Activated B cell treated with CpG ODN at 0.5 μM for 24 hours (primary cell): ENCODE data around the gene WWOX. TPM values are rescaled to one million over a fixed set of nuclear protein-coding genes. Genes with fewer than 3 reads are reported as not detected.

Experiments
- ATAC-seq: fragments of 200-7000 bp; cut with Tn5 transposase; one replicate; pipeline ENCODE4 v1.10.0; 2021; ENCODE audit warnings: low read depth, mild to moderate bottlenecking, moderate library complexity
- CTCF ChIA-PET: fragments of 350-600 bp; sonication (Branson Sonifier 250); formaldehyde crosslinking; loops from one replicate; lab custom pipeline; 2021; ENCODE audit warnings: antibody characterized with exemption; lab: Charles Lee
- POLR2A ChIA-PET: fragments of 350-600 bp; sonication (Branson Sonifier 250); formaldehyde crosslinking; loops from one replicate; lab custom pipeline; 2021; ENCODE audit warnings: antibody characterized with exemption; lab: Charles Lee
- DNase-seq: peaks from one replicate; pipeline ENCODE4 v3.0.0; 2022
- H3K27ac Mint-ChIP-seq: one replicate; pipeline ENCODE4 v1.8.0; 2020; ENCODE audit warnings: mixed read lengths
- H3K27me3 Mint-ChIP-seq: one replicate; pipeline ENCODE4 v1.8.0; 2021; ENCODE audit warnings: mixed read lengths
- H3K36me3 Mint-ChIP-seq: one replicate; pipeline ENCODE4 v1.8.0; 2021; ENCODE audit warnings: low read depth, mixed read lengths
- H3K4me1 Mint-ChIP-seq: one replicate; pipeline ENCODE4 v1.8.0; 2021; ENCODE audit warnings: mixed read lengths
- H3K4me3 Mint-ChIP-seq: one replicate; pipeline ENCODE4 v1.8.0; 2020; ENCODE audit warnings: mild to moderate bottlenecking, mixed read lengths
- H3K9me3 Mint-ChIP-seq: one replicate; pipeline ENCODE4 v1.8.0; 2020; ENCODE audit warnings: mixed read lengths
- intact Hi-C: fragments of 100-400 bp; cut with micrococcal nuclease; formaldehyde crosslinking; loops from one replicate; pipeline ENCODE4 v1.15.1; 2024
- total RNA-seq: library from RNA; stranded (reverse); gene quantifications from 2 replicates; pipeline ENCODE4 v1.2.3, GENCODE V29; 2022
- TF ChIP-seq, protein P1 (sequence below): fragments of 200-600 bp; IDR thresholded peaks from one replicate; pipeline ENCODE4 v1.8.0; 2022; ENCODE audit warnings: antibody characterized with exemption, mild to moderate bottlenecking

The WWOX gene
- total RNA-seq, 1 donor from 2014 or later: 22.6 TPM

DNA sequence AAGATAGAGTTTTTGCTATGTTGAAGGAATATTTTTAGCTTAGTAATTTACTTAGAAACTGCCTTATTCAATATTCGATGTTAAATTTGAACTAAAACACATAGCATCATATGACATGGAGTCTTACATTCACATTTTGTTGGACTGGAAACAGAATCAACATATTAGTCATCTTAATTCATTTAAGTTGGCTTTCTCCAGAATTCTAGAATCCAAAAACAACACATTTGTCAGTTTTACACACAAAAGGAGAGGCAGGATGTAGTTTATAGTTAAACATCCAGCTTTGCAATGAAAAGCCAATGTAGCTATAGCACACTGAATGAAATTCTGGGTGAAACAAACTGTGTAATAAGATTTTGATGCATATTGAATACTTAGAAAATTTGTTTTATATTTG, 43.3 kb downstream of the WWOX start:
- DNase-seq (no peak), ATAC-seq (no peak)
- Mint-ChIP-seq H3K9me3 (no peaks in the 10 kb centered on the region), H3K4me1 (peaks cover 12% of the 10 kb centered on the region), H3K4me3 (no peak overlapping the region), H3K36me3 (no peaks in the 10 kb centered on the region), H3K27ac (no peak overlapping the region), H3K27me3 (no peaks in the 10 kb centered on the region)
- intact Hi-C loops: no loop called here
- CTCF ChIA-PET: interaction anchor here (1.3 kb wide), 1 partner anchor 21 kb away, joined by 3 read pairs; no protein-coding TSS in a partner anchor
- POLR2A ChIA-PET: no interaction called here
- TF ChIP-seq, protein P1, sequence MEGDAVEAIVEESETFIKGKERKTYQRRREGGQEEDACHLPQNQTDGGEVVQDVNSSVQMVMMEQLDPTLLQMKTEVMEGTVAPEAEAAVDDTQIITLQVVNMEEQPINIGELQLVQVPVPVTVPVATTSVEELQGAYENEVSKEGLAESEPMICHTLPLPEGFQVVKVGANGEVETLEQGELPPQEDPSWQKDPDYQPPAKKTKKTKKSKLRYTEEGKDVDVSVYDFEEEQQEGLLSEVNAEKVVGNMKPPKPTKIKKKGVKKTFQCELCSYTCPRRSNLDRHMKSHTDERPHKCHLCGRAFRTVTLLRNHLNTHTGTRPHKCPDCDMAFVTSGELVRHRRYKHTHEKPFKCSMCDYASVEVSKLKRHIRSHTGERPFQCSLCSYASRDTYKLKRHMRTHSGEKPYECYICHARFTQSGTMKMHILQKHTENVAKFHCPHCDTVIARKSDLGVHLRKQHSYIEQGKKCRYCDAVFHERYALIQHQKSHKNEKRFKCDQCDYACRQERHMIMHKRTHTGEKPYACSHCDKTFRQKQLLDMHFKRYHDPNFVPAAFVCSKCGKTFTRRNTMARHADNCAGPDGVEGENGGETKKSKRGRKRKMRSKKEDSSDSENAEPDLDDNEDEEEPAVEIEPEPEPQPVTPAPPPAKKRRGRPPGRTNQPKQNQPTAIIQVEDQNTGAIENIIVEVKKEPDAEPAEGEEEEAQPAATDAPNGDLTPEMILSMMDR: no peak

DNA sequence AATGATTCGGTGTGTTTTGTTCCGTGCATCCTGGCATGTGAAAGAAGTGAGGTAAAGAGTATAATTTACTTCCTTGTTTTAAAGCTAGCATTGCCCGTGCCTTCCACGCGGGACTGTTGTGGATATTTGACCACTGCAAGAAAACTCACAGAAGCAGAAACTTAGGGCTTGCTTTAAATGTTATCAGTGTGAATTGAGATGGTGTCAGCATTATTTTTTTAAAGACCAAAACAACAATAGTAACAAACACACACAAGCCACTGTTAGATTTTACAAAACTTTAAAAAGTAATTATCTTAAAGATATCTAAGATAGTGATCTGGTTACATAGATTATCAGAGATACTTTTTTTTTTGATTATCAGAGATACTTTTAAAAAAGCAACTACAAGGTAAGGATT, 47.4 kb downstream of the WWOX start:
- Mint-ChIP-seq H3K36me3 (no peaks in the 10 kb centered on the region), H3K4me3 (no peak overlapping the region), H3K27ac (no peak overlapping the region), H3K9me3 (no peaks in the 10 kb centered on the region), H3K4me1 (no peaks in the 10 kb centered on the region), H3K27me3 (no peaks in the 10 kb centered on the region)
- POLR2A ChIA-PET: no interaction called here
- TF ChIP-seq, protein P1: no peak
- intact Hi-C loops: no loop called here
- CTCF ChIA-PET: no interaction called here
- ATAC-seq (no peak), DNase-seq (no peak)

DNA sequence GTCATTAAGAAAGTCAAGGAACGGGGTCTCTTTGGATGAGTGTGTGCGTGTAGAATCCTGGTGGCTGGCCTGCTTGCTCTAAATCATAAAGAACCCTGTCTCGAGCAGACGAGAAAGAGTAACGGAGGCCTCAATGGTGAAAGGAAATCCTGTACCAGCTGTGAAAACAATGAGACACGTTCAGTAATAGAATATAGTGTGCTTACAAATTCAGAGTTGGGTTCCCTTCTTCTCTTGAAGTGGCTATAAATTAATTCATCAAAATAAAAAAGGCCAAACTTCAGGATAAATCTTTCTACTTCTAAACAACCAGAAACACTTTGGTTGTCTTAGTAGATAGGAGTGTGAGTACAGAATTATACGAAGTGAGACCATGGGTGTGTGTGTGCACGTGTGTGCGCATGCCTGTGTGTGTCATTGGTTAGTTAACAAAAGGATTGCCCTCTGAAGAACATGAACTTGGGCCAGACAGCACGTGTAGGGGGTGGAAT, 48.5 kb downstream of the WWOX start:
- intact Hi-C loops: no loop called here
- POLR2A ChIA-PET: no interaction called here
- no peaks in the 10 kb centered on the region for H3K27me3 Mint-ChIP-seq

DNA sequence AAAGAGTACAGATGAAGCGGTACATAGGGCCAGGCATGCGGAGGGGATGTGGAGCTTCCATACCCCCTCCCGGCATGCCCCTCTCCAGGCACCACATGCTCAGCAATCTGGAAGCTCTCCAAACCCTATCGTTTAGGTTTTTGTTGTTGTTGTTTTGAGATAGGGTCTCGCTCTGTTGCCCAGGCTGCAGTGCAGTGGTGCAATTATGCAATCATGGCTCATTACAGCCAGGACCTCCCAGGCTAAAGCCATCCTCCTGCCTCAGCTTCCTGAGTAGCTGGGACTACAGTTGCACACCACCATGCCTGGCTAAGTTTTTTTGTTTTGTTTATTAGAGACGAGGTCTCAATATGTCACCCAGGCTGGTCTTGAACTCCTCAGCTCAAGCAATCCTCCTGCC, 50.8 kb downstream of the WWOX start:
- no peaks in the 10 kb centered on the region for H3K27me3 Mint-ChIP-seq
- CTCF ChIA-PET: no interaction called here
- TF ChIP-seq, protein P1: no peak
- POLR2A ChIA-PET: no interaction called here
- H3K36me3 Mint-ChIP-seq: no peaks in the 10 kb centered on the region
- no peak overlapping the region for H3K4me3 Mint-ChIP-seq
- ATAC-seq (no peak), DNase-seq (no peak)
- no peak overlapping the region for H3K27ac Mint-ChIP-seq
- no peaks in the 10 kb centered on the region for H3K9me3 Mint-ChIP-seq
- intact Hi-C loops: no loop called here
- no peaks in the 10 kb centered on the region for H3K4me1 Mint-ChIP-seq

More for the DNA sequence above, 48.5 kb downstream of the WWOX start:
- no peaks in the 10 kb centered on the region for H3K9me3 Mint-ChIP-seq
- no peak overlapping the region for H3K4me3 Mint-ChIP-seq
- ATAC-seq (no peak), DNase-seq (no peak)
- no peak overlapping the region for H3K27ac Mint-ChIP-seq
- H3K4me1 Mint-ChIP-seq: no peaks in the 10 kb centered on the region
- TF ChIP-seq, protein P1: no peak
- H3K36me3 Mint-ChIP-seq: no peaks in the 10 kb centered on the region
- CTCF ChIA-PET: no interaction called here

DNA sequence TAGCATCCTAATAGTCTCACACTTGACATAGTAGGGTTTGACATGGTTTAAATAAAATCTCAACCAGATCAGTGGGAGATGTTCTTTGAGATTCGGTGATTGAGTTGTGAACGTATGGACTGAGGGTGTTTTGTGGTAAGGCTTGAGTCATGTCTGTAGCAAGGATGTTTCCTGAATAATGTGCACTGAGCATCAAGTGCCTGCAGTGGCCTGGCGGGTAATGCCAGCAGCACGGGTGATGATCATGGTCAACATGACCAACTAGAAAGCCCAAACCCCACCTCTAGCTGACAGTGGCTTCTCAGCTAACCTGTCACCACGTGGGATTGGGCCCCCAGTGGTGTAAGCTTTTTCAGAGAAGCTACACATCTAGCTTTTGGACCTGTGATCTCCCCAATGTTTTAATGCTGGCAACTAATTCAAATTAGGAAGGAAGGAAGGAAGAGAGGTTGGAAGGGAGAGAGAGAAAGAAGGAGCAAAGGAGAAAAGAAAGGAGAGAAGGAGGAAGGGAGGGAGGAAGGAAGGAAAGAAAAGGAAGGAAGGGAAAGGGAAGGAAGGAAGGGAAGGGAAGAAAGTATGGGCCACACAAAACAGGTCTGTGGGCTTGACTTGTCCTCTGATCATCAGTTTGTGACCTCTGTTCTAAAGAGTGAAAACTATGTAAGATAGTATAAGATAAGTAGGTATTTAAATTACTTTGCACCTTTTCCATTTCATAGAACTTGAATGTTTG, 55.4 kb downstream of the WWOX start:
- ATAC-seq: no peak

More for the DNA sequence above, 55.4 kb downstream of the WWOX start:
- TF ChIP-seq, protein P1: no peak
- Mint-ChIP-seq H3K27ac (no peak overlapping the region), H3K4me1 (no peaks in the 10 kb centered on the region), H3K4me3 (no peak overlapping the region), H3K27me3 (no peaks in the 10 kb centered on the region), H3K36me3 (no peaks in the 10 kb centered on the region), H3K9me3 (peaks cover under 1% of the 10 kb centered on the region)
- ChIA-PET POLR2A (no interaction called here), CTCF (no interaction called here)
- no peak for DNase-seq
- intact Hi-C loops: no loop called here
